ENCODE results near the gene PDCL3. TPM values are rescaled to one million over a fixed set of nuclear protein-coding genes. Genes with fewer than 3 reads are reported as not detected.

The PDCL3 gene
- total RNA-seq, 1 donor from 2014 or later, result 15.0 TPM

DNA sequence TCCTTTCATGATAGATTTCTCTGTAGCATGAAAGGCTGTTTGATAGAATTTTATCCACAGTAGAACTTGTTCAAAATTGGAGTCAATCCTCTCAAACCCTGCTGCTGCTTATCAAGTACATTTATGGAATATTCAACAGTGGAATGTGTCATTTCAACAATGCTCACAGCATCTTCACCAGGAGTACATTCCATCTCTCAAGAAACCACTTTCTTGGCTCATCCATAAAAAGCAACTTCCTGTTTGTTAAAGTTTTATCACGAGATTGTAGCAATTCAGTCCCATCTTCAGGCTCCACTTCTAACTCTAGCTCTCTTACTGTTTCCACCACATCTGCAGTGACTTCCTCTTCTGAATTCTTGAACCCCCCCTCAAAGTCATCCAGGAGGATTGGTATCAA, 29.4 kb downstream of the PDCL3 start:
- H3K4me3 Mint-ChIP-seq (ENCODE audit: unreplicated experiment), result no peak overlapping the region
- TF ChIP-seq, protein P1, sequence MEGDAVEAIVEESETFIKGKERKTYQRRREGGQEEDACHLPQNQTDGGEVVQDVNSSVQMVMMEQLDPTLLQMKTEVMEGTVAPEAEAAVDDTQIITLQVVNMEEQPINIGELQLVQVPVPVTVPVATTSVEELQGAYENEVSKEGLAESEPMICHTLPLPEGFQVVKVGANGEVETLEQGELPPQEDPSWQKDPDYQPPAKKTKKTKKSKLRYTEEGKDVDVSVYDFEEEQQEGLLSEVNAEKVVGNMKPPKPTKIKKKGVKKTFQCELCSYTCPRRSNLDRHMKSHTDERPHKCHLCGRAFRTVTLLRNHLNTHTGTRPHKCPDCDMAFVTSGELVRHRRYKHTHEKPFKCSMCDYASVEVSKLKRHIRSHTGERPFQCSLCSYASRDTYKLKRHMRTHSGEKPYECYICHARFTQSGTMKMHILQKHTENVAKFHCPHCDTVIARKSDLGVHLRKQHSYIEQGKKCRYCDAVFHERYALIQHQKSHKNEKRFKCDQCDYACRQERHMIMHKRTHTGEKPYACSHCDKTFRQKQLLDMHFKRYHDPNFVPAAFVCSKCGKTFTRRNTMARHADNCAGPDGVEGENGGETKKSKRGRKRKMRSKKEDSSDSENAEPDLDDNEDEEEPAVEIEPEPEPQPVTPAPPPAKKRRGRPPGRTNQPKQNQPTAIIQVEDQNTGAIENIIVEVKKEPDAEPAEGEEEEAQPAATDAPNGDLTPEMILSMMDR (IDR thresholded peaks at IDR 0.05; ENCODE audit: unreplicated experiment), result no peak
- no peak for DNase-seq (ENCODE audit: low spot score)
- no peaks in the 10 kb centered on the region for H3K36me3 Mint-ChIP-seq (ENCODE audit: low read depth, unreplicated experiment)
- no peaks in the 10 kb centered on the region for H3K9me3 Mint-ChIP-seq (ENCODE audit: unreplicated experiment)
- H3K27ac Mint-ChIP-seq (ENCODE audit: unreplicated experiment), result no peak overlapping the region
- H3K4me1 Mint-ChIP-seq (ENCODE audit: unreplicated experiment), result no peaks in the 10 kb centered on the region
- no peaks in the 10 kb centered on the region for H3K27me3 Mint-ChIP-seq (ENCODE audit: unreplicated experiment)

DNA sequence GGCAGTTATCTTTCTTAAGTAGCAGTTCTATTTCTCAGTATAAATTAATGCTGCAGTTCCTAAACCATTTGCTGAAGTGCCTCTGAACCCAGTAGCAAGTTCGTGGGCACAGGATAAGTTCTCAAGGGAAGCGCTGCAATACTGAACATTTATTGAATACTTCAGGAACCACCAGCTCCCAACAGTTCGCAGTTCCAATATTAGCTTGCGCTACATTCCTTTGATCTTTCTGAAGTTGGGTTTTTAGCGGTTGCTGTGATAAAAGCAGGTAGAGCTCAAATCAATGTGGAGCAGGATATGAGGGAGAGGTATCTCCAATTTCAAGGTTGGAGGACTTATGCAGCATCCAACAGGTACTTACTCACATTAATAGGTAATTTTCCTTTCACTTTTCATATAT, 33.7 kb downstream of the PDCL3 start:
- Mint-ChIP-seq H3K27me3 (ENCODE audit: unreplicated experiment) (no peaks in the 10 kb centered on the region), H3K9me3 (ENCODE audit: unreplicated experiment) (no peaks in the 10 kb centered on the region), H3K4me1 (ENCODE audit: unreplicated experiment) (no peaks in the 10 kb centered on the region), H3K36me3 (ENCODE audit: low read depth, unreplicated experiment) (no peaks in the 10 kb centered on the region), H3K27ac (ENCODE audit: unreplicated experiment) (no peak overlapping the region), H3K4me3 (ENCODE audit: unreplicated experiment) (no peak overlapping the region)
- no peak for DNase-seq (ENCODE audit: low spot score)
- TF ChIP-seq, protein P1 (IDR thresholded peaks at IDR 0.05; ENCODE audit: unreplicated experiment), result no peak

DNA sequence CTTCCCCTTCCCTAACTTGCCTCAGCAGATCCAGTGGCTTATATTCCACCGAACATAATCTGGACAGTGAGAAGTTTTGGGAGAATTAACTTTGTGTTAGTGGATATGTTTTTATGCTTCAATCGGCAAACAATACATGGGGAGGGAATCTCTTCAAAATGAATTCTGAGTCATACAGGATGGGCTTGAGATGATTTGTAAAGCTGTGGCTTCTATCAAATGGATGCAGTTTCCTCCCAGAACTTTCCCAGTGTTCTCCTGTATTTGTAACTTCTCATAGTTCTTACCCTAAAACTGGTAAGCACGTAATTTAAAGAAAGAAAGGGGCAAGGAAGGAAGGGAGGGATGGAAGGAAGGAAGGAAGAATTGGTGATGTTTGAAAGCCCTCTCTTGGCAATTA, 36.8 kb downstream of the PDCL3 start:
- TF ChIP-seq, protein P1 (IDR thresholded peaks at IDR 0.05; ENCODE audit: unreplicated experiment), result no peak
- no peaks in the 10 kb centered on the region for H3K9me3 Mint-ChIP-seq (ENCODE audit: unreplicated experiment)
- H3K27ac Mint-ChIP-seq (ENCODE audit: unreplicated experiment), result no peak overlapping the region
- no peaks in the 10 kb centered on the region for H3K4me1 Mint-ChIP-seq (ENCODE audit: unreplicated experiment)
- peaks cover 2% of the 10 kb centered on the region for H3K27me3 Mint-ChIP-seq (ENCODE audit: unreplicated experiment)
- no peak overlapping the region for H3K4me3 Mint-ChIP-seq (ENCODE audit: unreplicated experiment)
- no peak for DNase-seq (ENCODE audit: low spot score)
- no peaks in the 10 kb centered on the region for H3K36me3 Mint-ChIP-seq (ENCODE audit: low read depth, unreplicated experiment)

DNA sequence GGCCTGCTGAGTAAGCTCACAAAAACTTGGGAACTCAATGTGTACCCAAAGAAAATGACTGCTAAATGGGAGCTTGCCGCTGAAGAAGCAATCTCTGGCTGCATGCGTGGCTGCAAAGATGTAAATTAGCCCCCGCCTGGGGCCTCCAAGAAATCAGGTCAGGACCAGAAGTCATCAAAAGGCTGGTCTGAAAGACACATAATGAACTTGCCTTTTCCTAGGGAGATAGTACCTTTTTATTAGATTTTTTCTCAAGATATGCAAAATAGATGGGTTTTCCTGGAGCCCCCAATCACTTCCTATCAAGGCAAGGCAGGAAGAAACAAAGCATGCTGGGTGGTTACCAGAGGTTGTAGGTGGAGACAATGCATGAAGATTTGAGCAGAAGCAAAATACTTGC, 38.9 kb downstream of the PDCL3 start:
- H3K36me3 Mint-ChIP-seq (ENCODE audit: low read depth, unreplicated experiment), result no peaks in the 10 kb centered on the region

DNA sequence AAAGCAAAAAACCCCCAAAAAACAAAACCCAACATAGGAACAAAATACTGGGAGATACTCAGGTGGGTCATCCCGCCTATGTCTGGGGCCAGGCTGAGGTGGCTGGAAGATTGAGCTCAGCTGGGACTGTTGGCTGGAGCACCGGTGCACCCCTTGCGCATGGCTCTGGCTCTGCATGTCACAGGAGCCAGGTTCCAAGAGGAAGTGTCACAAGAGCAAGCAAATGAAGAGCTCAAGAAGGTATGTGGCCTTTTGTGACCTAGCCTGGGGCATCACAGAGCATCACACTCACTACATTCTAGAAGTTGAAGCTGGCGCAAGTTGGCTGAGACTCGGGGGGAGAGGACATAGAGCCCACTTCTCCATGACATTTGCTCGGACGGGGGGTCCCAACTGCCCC, 40.6 kb downstream of the PDCL3 start:
- peaks cover 2% of the 10 kb centered on the region for H3K27me3 Mint-ChIP-seq (ENCODE audit: unreplicated experiment)
- no peak overlapping the region for H3K4me3 Mint-ChIP-seq (ENCODE audit: unreplicated experiment)
- peaks cover 7% of the 10 kb centered on the region for H3K4me1 Mint-ChIP-seq (ENCODE audit: unreplicated experiment)
- H3K36me3 Mint-ChIP-seq (ENCODE audit: low read depth, unreplicated experiment), result no peaks in the 10 kb centered on the region
- DNase-seq (ENCODE audit: low spot score), result no peak
- H3K9me3 Mint-ChIP-seq (ENCODE audit: unreplicated experiment), result no peaks in the 10 kb centered on the region
- H3K27ac Mint-ChIP-seq (ENCODE audit: unreplicated experiment), result no peak overlapping the region
- TF ChIP-seq, protein P1 (IDR thresholded peaks at IDR 0.05; ENCODE audit: unreplicated experiment), result no peak

More for the DNA sequence above, 38.9 kb downstream of the PDCL3 start:
- H3K9me3 Mint-ChIP-seq (ENCODE audit: unreplicated experiment), result no peaks in the 10 kb centered on the region
- H3K4me1 Mint-ChIP-seq (ENCODE audit: unreplicated experiment), result peaks cover under 1% of the 10 kb centered on the region
- DNase-seq (ENCODE audit: low spot score), result no peak
- H3K27ac Mint-ChIP-seq (ENCODE audit: unreplicated experiment), result no peak overlapping the region
- TF ChIP-seq, protein P1 (IDR thresholded peaks at IDR 0.05; ENCODE audit: unreplicated experiment), result no peak
- H3K27me3 Mint-ChIP-seq (ENCODE audit: unreplicated experiment), result peaks cover 2% of the 10 kb centered on the region
- H3K4me3 Mint-ChIP-seq (ENCODE audit: unreplicated experiment), result no peak overlapping the region

Measured in endothelial cell (in vitro differentiated cells).